GM19043 (cell line): Measurements from ENCODE around the gene METTL15.
"Not testable (repeated sequence)": the region's sequence is repeated elsewhere in the genome, so short reads cannot be mapped to it uniquely, and the experiment has no call there.

ENCODE experiments used
- ATAC-seq: cut with Tn5 transposase; IDR thresholded peaks from one replicate; pipeline ENCODE4 v1.9.1; 2021; ENCODE audit warnings: low read depth; ENCODE audit not compliant: unreplicated experiment

The METTL15 gene

GRCh38 chr11:28176351-28176750, 68.2 kb downstream of the METTL15 start:
- ATAC-seq, result no peak

GRCh38 chr11:28195449-28195848, 87.3 kb downstream of the METTL15 start:
- ATAC-seq, result no peak

- no peak for ATAC-seq
Measured at GRCh38 chr11:28209906-28210305, 101.7 kb downstream of the METTL15 start.

- ATAC-seq, result not testable (repeated sequence)
Measured at GRCh38 chr11:28222063-28222462, 113.9 kb downstream of the METTL15 start.

DNA sequence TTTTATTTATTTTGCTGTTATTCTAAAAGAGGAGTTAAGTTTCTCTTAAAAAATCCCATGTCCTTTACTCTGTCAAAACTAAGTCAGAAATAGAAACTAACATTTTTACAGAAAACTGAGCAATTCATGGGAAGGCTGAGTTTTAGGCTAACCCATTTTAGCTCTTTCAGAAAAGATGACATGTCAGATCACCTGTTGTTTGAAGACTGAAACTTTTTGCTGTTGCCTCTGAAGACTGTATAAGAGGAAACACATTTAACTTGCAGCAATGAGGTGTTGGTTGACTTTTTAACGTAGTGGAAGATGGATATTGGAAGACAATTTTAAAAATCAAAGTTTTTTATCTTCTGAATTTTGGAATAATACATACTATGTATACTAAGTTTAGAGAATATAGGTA, 115.4 kb downstream of the METTL15 start:
- ATAC-seq, result peak; percentile 75

- ATAC-seq, result no peak
Measured at GRCh38 chr11:28223994-28224393, 115.8 kb downstream of the METTL15 start.

DNA sequence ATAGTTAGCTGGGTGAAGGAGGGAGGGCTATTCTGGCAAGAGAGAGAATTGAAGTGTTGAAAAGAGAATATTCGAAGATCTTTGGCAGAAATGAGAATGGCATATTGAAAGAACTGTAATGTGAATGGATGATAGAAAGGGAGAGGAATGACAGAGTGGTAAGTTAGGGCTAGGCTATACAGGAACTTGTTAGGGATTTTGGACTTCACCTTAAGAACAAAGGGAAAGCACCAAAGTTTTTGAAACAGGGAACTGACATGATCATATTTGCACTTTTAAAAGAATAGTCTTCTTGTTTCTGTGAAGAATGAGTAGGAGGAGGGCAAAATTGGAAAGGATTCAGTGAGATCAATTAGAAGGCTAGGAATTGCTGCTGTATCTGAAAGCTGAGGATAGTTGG, 119.3 kb downstream of the METTL15 start:
- no peak for ATAC-seq

- ATAC-seq, result no peak
Measured at GRCh38 chr11:28228196-28228895, 120.2 kb downstream of the METTL15 start.

- no peak for ATAC-seq
Measured at GRCh38 chr11:28231475-28231874, 123.3 kb downstream of the METTL15 start.

- no peak for ATAC-seq
Measured at GRCh38 chr11:28232649-28233048, 124.5 kb downstream of the METTL15 start.

DNA sequence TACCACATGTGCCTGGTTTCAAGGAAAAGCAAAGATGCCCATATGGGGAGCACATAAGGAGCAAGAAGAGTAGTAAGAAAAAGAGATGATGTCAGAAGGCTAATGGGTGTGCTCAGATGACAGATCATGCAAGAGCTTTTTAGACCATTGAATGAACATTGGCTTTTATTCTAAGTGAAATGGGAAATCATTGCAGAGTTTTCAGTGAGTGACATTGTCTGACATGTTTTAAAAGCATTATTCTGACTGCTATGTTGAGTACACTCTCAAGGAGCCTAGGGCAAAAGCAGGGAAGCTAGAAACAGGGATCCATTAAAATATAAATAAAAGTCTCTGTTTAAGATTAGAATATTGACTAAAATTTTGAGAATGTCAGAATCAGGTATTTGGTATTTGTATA, 133.6 kb downstream of the METTL15 start:
- ATAC-seq, result no peak

DNA sequence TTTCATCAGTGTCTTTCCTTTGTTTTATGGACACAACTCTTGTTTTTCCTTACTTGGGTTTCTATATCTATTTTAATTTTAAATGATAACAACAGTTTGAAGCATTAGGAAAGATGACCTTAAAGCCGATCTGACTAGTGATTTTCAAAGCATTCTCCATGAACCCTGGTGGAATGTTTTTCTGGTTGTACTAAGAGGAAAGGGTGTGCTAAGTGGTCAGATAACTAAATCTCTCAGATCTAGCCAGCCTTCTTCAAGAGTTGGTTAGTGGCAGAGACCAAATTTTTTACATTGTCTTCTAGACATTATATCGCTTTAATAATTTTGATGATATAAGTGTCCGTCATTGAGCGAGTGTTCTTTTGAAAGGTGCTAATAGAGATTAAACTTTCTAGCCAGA, 134.4 kb downstream of the METTL15 start:
- ATAC-seq, result no peak

DNA sequence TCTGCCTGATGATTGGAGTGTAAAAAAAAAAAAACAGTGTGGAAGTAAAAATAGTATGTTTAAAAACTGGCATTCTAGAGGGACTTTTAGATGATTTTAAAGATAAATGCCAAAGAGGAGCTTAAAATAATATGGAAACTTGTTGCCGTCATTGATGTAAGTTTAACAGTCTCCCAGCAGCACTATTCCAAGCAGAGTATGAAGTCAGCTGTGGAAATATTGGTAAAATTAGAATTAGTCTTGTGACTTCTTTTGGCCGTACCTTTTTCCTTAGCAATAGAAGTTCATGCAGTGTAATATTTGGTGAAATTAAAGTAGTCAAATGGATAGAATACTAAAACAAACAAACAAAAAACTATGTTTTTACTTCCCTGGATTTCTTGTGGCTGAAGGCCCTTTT, 134.9 kb downstream of the METTL15 start:
- ATAC-seq, result no peak

DNA sequence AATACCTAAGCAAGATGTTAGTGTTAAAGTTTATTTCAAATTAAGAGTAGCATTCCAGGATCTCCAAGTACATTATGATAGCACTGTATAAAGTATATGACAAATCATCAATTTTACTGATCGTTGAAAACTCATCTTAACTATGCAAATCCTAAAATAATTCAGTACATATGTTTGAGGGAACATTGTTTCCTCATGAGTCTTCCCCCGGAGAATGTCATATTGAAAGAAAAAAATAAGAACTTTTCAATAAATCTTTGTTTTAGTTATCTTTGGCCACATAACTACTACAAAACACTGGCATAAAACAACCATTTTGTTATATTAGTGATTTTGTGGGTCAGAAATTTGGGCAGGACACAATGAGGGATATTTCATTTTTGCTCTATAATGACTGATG, 135.4 kb downstream of the METTL15 start:
- no peak for ATAC-seq

GRCh38 chr11:28245131-28245530, 136.9 kb downstream of the METTL15 start:
- no peak for ATAC-seq

GRCh38 chr11:28250192-28250591, 142.0 kb downstream of the METTL15 start:
- ATAC-seq, result no peak

DNA sequence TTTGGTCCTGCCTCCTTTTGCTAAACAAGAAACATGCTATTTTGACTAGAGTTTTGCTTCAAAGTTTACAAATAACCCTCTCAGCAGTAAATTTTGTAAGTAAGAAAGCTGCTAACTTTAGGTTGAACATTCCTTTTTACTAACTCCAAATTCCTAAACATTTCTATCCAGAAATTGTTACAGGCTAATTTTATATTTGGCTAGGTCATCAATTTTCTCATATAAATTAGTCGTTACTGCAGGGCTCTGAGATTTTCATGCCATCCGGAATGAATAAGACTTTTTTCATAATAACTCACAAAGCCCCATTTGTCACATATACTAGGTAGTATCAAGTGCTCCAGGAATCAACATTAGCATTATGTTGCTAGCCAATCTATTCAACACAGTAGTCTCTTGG, 143.1 kb downstream of the METTL15 start:
- no peak for ATAC-seq

- no peak for ATAC-seq
Measured at GRCh38 chr11:28257761-28258160, 149.6 kb downstream of the METTL15 start.

DNA sequence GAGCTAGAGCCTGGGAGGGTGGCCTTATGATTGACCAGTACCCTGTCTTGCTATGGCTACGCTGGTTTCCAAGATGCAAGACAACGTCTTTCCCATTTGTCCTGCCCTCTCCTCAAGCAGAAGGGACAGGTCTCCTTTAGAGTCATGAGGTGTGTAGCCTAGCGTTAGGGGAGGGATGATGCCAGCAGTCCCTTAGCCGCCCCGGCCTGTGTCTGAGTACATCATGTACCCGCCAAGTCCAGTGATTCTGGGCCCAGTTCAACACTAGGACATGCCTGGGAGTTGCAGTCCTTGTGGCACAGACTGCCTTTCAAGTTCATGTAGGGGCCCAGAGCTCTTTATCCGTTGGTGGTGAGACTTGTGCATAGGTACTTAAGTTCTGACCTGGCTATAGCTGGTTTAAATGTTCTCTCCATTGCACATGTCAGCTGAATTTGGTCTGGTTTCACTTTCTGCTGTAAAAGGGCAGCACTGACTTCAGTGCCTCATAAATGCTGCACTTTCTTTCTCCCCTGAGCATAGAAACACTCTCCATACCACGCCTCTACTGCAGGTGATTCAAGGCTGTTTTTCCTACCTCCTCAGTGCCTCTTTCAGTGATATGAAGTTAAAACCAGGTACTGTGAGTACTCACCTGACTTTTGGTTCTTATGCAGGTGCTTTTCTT, 151.1 kb downstream of the METTL15 start:
- no peak for ATAC-seq

DNA sequence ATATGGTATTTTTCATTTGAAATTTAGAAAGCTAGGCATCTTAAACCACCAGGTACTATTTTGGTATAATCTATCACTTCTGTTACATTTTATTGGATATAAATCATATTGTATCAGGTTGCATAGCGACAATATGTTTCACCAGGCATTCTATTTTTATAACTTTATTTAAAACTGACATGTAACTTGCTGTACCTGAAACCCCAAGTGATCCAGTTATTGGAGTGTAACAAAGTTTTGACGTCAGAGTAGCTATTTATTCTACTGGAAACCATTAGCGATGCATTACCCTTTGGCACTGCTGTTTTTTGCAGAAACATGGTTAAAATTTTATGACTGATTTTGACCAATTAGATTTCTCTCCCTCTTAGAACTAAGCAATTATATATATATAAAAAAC, 160.7 kb downstream of the METTL15 start:
- ATAC-seq, result no peak

- ATAC-seq, result no peak
Measured at GRCh38 chr11:28269586-28269985, 161.4 kb downstream of the METTL15 start.

- not testable (repeated sequence) for ATAC-seq
Measured at GRCh38 chr11:28272247-28272646, 164.1 kb downstream of the METTL15 start.
